NCI-H2196 (cell line): Measurements from ENCODE around the gene CTNNAL1.
A peak's percentile ranks its signal among the peaks of the same experiment; 100 is the strongest.

Experiments
- DNase-seq: peaks from one replicate; lab custom pipeline; 2025; ENCODE audit not compliant: unreplicated experiment; lab: John Stamatoyannopoulos, UW

CTNNAL1 gene

DNA sequence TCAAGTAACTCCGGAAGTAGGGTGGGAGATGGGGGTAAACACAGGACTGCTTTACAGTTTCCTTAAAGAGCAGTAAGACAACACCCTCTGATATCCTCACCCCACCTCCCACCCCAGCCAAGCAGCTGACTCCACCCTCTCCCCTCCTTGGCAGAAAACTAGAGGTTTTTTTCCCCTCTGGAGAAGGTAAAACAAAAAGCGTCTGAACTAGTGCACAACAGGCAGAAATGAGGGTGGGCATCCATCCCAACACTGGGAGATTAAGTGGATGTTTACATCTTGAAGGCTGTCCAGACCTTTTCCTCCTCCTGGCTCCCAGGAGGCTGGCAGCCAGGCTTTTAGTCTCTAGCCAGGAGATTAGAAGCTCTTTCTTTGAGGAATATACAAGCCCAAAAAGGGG lies 13.9 kb upstream of the CTNNAL1 start:
- DNase-seq = no peak

- DNase-seq = no peak
Measured at GRCh38 chr9:109026306-109026705, 13.0 kb upstream of the CTNNAL1 start.

GRCh38 chr9:109022873-109023272 lies 9.6 kb upstream of the CTNNAL1 start:
- DNase-seq = no peak

GRCh38 chr9:109020581-109021511 lies 7.5 kb upstream of the CTNNAL1 start:
- DNase-seq = no peak

DNA sequence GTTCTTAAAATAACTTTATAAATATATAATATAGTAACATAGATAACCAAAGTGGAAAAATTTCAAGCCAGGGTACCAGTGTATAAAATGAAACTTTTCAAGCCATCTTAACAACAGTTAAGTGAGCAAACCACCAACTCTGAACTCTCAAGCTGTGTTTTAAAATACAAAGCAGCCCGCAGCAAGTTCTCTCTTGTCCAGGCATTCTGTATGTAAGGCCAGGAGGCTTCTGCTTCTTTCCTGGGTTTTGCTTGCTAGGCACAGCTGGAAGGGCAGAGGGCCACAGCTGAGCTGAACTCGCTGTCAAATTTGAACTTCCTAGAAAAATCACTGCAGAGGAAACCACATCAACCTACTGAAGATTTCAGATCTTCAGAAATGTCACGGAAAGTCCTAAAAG lies 6.8 kb upstream of the CTNNAL1 start:
- no peak for DNase-seq

DNA sequence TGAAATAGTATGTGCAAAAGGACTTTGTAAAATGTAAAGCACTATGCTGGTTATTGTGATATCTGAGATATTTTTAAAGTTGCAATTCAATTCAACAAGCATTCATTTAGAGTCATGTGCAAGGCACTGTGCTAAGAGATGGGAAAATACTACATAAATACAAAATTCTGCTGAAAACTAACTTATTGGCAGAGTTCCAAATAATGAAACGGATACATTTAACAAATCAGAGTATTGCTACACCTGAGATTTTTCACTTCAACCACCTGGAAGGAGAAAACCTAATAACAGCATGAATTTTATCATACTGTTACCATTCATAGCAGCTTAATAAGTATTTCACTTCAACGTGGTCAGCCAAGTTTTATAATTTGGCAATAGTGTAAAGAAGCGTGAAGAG lies 6.1 kb upstream of the CTNNAL1 start:
- DNase-seq = no peak

DNA sequence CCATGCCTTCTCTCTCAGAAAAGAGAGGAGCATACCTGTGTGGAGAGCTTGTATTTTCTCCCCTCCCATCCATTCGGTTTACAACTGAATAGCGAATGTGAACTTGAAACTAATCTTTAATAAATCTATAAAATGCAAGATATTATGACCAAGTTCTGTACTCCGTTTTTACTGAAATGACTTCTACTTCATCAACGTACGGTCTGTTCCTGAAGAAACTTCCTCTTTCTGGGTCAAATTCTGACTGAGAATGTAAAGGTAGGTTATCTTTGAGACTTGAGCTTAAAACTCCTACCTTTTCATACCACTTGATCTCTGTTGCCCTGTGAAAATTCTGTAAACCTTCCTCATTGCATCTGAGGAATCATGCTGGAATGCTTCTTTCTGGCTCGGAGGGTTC lies 4.2 kb upstream of the CTNNAL1 start:
- DNase-seq = no peak

DNA sequence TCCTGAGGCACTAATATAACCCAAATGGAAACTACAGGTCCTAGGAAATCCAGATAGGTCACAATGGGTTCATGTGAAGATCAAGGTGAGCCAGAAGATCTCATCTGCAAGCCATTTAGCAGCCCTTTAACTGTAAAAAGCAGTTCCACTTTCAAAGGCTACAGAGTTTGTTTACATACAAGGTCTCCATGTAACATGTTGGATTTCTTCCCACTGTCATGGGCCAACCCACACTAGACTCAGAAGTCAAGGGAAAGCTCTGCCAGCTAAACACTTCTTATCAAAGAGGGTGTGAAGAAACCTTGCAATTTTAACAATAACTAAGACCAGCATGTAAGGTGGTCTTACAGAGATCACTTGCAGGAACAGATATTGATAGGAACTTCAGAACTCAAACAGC lies 3.8 kb upstream of the CTNNAL1 start:
- DNase-seq = peak; percentile 11

- DNase-seq = no peak
Measured at GRCh38 chr9:109016132-109016531, 2.8 kb upstream of the CTNNAL1 start.

- DNase-seq = no peak
Measured at GRCh38 chr9:109014608-109015280, 1.4 kb upstream of the CTNNAL1 start.

- DNase-seq = no peak
Measured at GRCh38 chr9:109013679-109014607, 644 bp upstream of the CTNNAL1 start.

DNA sequence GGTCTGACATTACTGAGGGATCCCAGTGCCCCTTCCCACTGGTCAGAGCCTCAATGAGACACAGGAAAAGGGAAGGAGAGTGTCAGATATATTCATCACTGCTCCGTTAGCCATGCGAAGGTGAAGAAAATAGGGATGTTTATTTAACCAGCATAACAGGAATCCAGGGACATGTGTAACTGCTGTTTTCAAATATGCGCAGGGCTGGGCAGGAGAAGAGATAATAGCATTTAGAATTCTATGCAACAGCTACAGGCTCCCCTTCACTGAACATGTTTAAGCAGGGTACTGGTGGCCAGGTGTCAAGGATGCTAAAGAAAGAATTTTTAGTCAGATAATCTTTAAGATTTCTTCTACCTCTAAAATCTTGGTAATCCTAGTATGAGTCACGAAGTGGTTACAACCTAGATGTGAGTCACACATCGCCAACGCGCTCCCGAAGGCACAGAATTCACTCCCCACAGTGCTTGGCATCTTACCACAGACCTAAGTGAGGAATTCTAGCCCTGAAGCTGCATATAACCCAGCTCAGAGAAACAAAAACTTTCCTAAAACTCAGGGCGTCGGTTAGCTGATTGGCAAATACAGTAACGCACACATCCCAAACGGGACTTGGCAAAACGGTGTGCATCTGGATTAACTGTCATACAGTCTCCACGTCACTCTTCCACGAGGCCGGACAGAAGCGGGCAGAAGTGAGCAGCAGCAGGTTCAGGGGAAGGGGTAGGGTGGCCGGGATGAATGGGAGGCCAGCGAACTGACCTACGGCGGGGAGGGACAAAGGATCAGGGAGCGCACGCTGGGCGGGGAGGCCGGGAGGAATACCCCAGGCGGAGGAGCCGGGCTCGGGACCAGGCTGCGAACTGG lies 1.1 kb downstream of the CTNNAL1 start:
- peak; percentile 13 for DNase-seq

GRCh38 chr9:109011231-109011671 lies 2.0 kb downstream of the CTNNAL1 start:
- DNase-seq = no peak

DNA sequence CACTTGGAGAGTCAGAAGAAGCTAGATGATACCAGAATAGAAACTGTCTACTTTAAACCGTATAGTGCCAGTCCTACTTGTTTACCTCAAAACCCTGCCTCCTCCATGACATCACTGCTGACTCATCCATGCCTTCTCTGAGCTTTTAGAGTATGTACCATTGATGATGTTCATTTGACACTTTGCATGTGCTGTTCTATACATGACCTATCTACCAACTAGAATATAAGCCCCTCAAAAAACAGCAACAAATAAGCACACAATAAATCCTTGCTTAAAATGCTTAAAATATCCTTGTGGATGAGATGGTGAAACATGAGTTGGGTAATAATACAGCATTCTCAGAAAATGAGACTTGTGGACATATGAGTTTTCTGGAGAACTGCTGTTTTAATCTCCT lies 2.6 kb downstream of the CTNNAL1 start:
- DNase-seq = peak; percentile 14

GRCh38 chr9:109005678-109006077 lies 7.6 kb downstream of the CTNNAL1 start:
- no peak for DNase-seq

GRCh38 chr9:109003116-109003515 lies 10.2 kb downstream of the CTNNAL1 start:
- DNase-seq = no peak

DNA sequence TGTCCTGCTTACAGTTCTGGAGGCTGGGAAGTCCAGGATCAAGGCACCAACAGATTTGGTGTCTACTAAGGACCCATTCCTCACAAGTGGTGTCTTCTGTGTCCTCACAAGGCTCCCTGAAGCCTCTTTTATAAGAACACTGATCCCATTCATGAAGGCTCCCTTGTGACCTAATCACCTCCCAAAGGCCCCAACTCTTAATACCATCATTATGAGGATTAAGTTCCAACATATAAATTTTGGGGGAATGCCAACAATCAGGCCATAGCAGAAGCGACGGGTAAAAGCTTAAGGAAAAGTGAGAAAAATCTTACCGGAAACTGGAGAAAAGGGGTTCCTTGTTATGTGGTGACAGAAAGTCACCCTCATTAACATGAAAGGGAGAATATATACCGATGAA lies 11.2 kb downstream of the CTNNAL1 start:
- DNase-seq = no peak

GRCh38 chr9:109001275-109001676 lies 12.0 kb downstream of the CTNNAL1 start:
- no peak for DNase-seq

GRCh38 chr9:108997112-108997511 lies 16.2 kb downstream of the CTNNAL1 start:
- no peak for DNase-seq

- DNase-seq = no peak
Measured at GRCh38 chr9:108996643-108997042, 16.7 kb downstream of the CTNNAL1 start.
